ENCODE measurements around the gene BRAP. TPM values are rescaled to one million over a fixed set of nuclear protein-coding genes. Genes with fewer than 3 reads are reported as not detected.
"Not testable (repeated sequence)": the region's sequence is repeated elsewhere in the genome, so short reads cannot be mapped to it uniquely, and the experiment has no call there.

The BRAP gene
- total RNA-seq, 2 donors from 2014 or later: 15.8 to 16.4 TPM

DNA sequence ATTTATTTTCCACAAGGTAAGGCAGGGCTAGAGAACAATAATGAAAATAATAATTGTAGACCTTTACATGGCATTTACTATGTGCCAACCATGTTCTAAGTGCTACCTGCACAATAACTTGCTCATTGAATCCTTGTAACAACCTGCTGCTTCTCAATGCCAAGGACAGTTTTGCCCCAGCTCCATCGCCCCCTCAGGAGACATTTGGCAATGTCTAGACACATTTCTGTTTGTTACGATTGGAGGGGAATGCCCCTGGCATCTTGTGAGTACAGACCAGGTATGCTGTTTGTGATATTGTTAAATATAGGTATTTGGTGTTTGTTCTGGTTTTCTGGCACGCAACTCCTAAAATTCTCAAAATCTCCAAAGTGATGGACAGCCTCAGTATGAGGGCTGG is 78.5 kb downstream of the BRAP start:
- ATAC-seq (replicated peaks): no peak
- H3K9me3 Mint-ChIP-seq: no peaks in the 10 kb centered on the region
- no peaks in the 10 kb centered on the region for H3K4me1 Mint-ChIP-seq
- H3K36me3 Mint-ChIP-seq (ENCODE audit: low read depth): no peaks in the 10 kb centered on the region
- no peak overlapping the region for H3K4me3 Mint-ChIP-seq
- no peaks in the 10 kb centered on the region for H3K27me3 Mint-ChIP-seq
- no peak overlapping the region for H3K27ac Mint-ChIP-seq

DNA sequence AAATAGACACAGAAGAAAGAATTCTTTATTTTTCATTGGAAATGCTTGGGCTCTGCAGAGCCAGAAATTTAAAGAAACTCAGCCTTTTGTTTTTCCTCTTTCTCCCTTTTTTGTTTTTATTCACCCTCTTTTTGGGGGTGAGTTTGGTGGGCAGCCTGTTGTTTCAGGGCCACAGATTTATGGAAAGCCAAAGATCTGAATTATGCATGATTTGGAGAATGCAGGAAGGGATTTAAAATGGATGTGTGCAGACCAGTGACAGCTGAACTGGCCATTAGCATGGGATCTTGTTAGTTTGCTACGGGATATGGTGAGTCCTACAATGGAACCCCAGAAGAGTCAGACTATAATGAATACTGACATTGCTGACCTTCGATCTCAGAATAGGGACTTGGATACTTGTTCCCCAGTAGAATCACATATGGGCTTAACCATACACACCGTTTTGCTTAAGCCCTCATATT is 79.0 kb downstream of the BRAP start:
- ATAC-seq (replicated peaks): no peak
- no peak overlapping the region for H3K4me3 Mint-ChIP-seq
- H3K9me3 Mint-ChIP-seq: no peaks in the 10 kb centered on the region
- H3K4me1 Mint-ChIP-seq: no peaks in the 10 kb centered on the region
- H3K27me3 Mint-ChIP-seq: no peaks in the 10 kb centered on the region
- no peak overlapping the region for H3K27ac Mint-ChIP-seq
- no peaks in the 10 kb centered on the region for H3K36me3 Mint-ChIP-seq (ENCODE audit: low read depth)

DNA sequence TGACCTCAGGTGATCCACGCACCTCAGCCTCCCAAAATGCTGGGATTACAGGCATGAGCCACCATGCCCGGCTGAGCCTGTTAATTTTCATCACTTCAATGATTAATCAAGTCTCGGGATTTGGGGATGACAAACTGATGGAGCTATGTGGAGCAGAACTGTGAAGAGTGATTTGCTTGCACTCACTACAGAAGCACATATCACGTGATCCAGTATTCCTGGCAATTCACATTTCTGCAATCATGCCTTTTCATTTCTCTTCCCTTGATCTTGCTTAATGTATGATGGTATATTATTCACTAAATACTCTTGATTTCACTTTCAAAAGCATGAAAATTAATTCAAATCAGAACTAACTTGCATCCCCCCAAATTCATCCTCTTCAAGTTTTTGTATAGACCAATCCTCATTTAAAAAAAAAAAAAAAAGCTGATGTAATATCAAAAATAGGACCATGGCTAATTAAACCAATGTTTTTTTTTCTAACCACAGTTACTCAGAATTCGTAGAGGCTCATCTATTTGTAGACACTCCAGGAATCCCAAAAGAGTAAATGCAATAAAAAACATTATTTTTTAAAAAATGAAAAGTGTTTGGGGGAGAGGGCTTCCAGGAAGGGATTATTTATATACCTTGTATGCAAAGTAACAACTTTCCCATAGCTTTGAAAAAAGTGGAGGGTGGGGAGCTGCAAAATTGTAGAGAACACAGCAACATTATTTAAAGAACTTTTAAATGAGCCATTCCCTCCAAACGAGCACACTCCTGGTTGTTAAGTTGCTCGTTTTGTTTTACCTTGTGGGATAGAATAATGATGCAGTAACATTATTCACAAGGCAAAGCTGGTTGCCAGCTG is 79.6 kb downstream of the BRAP start:
- H3K27ac Mint-ChIP-seq: no peak overlapping the region
- H3K4me3 Mint-ChIP-seq: no peak overlapping the region
- no peaks in the 10 kb centered on the region for H3K36me3 Mint-ChIP-seq (ENCODE audit: low read depth)
- no peak for ATAC-seq (replicated peaks)
- H3K27me3 Mint-ChIP-seq: no peaks in the 10 kb centered on the region
- no peaks in the 10 kb centered on the region for H3K4me1 Mint-ChIP-seq
- no peaks in the 10 kb centered on the region for H3K9me3 Mint-ChIP-seq

DNA sequence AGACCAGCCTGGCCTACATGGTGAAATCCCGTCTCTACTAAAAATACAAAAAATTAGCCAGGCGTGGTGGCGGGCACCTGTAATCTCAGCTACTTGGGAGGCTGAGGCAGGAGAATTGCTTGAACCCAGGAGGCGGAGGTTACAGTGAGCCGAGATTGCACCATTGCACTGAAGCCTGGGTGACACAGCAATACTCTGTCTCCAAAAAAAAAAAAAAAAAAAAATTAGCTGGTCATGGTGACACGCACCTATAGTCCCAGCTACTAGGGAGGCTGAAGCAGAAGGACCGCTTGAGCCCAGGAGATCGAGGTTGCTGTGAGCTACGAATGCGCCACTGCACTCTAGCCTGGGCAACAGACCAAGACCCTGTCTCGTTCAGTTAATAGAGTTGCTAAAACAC is 82.9 kb downstream of the BRAP start:
- H3K27me3 Mint-ChIP-seq; ATAC-seq (replicated peaks); H3K4me1 Mint-ChIP-seq; H3K27ac Mint-ChIP-seq; H3K9me3 Mint-ChIP-seq; H3K4me3 Mint-ChIP-seq; H3K36me3 Mint-ChIP-seq (ENCODE audit: low read depth): not testable (repeated sequence)

DNA sequence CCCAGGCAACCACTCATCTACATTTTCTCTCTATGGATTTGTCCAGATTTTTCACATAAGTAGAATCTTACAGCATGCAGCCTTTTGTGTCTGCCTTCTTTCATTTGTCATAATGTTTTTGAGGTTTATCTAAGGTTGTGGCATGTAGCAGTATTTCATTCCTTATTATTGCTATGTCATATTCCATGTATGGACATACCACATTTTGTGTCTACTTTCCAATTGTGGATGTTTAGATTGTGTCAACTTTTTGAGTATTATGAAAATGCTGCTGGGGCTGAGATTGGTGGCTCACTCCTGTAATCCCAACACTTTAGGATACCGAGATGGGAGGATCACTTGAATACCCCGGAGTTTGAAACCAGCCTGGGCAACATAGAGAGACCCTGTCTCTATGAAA is 83.4 kb downstream of the BRAP start:
- ATAC-seq (replicated peaks): no peak
- Mint-ChIP-seq H3K9me3 (no peaks in the 10 kb centered on the region), H3K36me3 (ENCODE audit: low read depth) (peaks cover 10% of the 10 kb centered on the region), H3K4me1 (peaks cover 5% of the 10 kb centered on the region), H3K27ac (no peak overlapping the region), H3K4me3 (no peak overlapping the region), H3K27me3 (no peaks in the 10 kb centered on the region)

DNA sequence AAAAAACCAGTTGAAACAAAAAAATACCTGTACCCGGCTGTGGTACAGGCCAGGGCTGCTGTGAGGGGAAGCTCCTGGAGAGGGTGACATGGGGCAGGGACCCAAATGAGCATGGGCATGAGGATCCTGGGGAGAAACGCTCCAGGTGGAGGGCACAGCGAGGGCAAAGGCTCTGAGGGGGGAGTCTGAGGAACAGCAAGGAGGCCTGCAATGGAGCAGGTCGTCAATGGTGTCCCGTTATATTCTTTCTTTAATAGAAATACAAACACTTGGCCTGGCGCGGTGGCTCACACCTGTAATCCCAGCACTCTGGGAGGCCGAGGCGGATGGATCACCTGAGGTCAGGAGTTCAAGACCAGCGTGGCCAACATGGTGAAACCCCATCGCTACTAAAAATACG is 84.8 kb downstream of the BRAP start:
- H3K36me3 Mint-ChIP-seq (ENCODE audit: low read depth); H3K27me3 Mint-ChIP-seq; ATAC-seq (replicated peaks); H3K9me3 Mint-ChIP-seq; H3K4me3 Mint-ChIP-seq; H3K27ac Mint-ChIP-seq: not testable (repeated sequence)
- peaks cover 11% of the 10 kb centered on the region for H3K4me1 Mint-ChIP-seq

DNA sequence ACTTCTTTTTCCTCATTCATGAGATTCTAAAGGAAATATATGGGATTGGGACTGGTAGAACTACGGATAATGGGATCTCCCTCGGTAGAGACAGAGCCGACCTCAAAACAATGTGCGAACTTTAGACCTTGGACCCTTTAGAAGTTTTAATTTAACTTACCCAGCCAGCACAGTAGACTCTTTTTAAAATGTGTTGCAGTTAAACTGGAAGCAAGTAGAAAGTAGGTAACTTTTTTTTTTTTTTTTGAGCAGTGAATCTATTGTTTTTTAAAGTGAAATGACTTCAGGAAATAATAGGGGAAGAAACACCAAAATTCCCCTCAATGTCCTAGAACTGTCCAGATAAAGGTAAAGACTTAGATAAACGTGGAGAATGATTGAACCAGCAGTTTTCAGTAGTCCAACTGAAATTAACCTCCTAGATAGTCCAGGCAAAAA is 85.5 kb downstream of the BRAP start:
- Mint-ChIP-seq H3K36me3 (ENCODE audit: low read depth) (peaks cover 10% of the 10 kb centered on the region), H3K4me3 (peak overlapping the region; percentile 88), H3K27me3 (no peaks in the 10 kb centered on the region), H3K27ac (peak overlapping the region; percentile 87), H3K9me3 (no peaks in the 10 kb centered on the region), H3K4me1 (peaks cover 11% of the 10 kb centered on the region)
- ATAC-seq (replicated peaks): no peak

DNA sequence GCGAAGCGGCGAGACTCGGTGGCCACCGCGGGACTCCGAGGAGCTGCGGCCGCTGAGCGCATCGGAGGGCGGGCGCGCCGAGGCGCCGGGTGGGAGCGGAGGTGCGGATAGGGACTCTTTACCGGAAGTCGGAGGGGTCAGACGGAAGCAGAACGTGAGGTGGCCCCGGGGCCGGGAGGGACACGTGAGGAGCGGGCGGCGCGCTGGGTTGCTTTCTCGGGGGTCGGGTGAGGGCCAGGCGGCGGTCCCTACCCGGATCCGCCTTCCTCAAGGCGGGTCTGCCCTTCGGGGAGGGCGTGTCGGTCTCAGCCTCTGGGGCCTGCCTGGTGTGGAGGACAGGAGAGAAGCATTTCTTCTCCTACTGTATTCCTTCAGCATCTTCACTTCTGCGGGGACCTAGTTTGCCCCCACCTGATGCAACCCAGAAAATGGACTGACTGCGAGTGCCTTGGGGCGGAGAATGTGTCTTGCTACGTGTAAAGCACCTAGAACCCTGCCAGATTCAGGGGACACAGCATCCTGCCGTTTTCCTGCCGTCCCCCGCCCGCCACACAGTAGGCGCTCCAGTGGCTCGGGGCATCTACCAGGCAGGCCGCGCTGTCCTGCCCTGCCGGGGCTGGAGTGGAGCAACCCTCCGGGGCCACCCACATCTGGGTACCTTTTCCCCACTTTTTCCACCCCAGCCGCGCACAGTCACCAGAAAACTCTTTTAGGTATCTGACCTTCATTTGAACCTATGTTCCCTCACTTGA is 86.1 kb downstream of the BRAP start:
- H3K27ac Mint-ChIP-seq: peak overlapping the region; percentile 87
- no peaks in the 10 kb centered on the region for H3K9me3 Mint-ChIP-seq
- no peaks in the 10 kb centered on the region for H3K27me3 Mint-ChIP-seq
- peaks cover 16% of the 10 kb centered on the region for H3K4me1 Mint-ChIP-seq
- peak; percentile 77 for ATAC-seq (replicated peaks)
- H3K36me3 Mint-ChIP-seq (ENCODE audit: low read depth): peaks cover 10% of the 10 kb centered on the region
- peak overlapping the region; percentile 88 for H3K4me3 Mint-ChIP-seq

DNA sequence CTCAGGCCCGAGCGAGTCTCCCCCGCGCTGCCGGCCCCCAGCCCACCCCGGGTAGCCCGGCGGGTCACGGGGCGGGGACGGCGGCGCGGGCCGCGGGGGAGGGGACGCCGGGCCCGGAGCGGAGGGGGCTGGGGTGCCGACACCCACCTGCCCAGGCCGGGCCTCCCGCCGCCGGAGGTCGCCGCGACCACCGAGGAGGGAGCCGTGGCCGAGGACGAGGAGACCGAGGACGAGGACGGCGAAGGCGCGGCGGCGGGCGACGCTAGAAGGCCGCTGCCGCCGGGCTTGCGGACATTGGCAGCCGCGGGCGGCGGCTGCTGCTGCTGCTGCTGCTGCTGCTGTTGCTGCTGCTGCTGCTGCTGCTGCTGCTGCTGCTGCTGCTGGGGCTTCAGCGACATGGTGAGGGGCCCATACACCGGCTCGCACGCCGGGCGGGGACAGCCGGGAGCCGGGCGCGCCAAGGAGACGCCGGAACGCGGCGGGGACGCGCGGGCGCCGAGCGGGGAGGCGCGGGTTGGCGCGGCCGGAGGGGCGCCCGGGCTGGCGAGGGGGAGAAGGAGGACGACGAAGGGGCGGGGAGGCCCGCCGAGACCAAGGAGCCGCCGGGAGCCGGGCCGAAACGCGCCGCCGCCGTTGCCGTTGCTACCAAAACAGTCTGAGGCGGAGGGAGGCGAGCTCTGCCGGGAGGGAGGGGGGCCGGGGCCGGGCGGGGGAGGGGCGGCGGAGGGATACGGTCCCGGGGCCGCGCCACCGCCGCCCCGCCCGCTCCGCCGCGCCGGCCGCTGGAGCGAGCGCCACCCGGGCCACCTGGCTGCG is 86.9 kb downstream of the BRAP start, which contains the start of gene ATXN2:
ATXN2 (minus strand) TSS at position 679 of the 816 bp plus-strand sequence; CDS start at position 398, 281 bp downstream.
- peak; percentile 71 for ATAC-seq (replicated peaks)
- no peaks in the 10 kb centered on the region for H3K27me3 Mint-ChIP-seq
- H3K36me3 Mint-ChIP-seq (ENCODE audit: low read depth): peaks cover 10% of the 10 kb centered on the region
- peaks cover 16% of the 10 kb centered on the region for H3K4me1 Mint-ChIP-seq
- peak within 1 kb of the TSS; percentile 87 for H3K27ac Mint-ChIP-seq
- no peaks in the 10 kb centered on the region for H3K9me3 Mint-ChIP-seq
- peak within 1 kb of the TSS; percentile 88 for H3K4me3 Mint-ChIP-seq

DNA sequence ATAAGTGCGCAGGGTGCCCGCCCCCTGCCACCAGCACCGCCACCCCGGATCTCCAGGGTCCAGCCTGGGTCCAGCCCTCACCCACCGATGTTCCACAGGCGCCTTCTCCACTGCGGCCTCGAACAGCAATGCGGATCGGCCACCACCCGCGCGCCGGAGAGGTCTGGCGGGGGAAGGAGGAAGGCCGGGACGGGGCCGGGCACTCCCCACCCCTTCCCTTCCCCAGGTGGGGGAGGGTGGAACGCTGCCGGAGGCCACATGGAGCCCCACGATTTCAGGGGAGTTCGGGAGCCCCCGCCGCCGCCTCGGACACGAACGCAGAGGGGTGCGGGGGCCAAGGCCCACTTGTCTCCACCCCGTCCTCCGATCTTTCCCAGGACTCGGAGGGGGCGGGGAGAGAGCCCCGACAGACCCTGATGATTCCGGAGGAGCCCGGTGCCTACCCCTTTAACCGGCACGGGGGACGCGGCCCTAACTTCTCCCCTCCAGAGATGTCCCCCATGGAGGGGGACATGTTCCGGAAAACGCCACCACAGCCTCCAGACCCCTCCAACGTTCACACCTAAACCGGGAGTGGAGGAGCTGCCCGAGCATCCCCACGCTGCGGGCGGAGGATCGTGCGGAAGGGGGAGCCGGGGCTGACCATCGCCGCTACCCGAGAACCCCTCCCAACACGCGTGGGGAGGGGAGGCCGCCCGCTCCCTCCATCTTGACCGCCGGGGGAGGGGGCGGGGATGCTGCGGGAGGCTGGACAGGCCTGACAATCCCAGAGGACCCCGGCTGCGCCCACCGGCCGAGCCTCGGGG is 87.7 kb downstream of the BRAP start:
- H3K27ac Mint-ChIP-seq: peak overlapping the region; percentile 77
- peaks cover 10% of the 10 kb centered on the region for H3K36me3 Mint-ChIP-seq (ENCODE audit: low read depth)
- H3K4me3 Mint-ChIP-seq: peak overlapping the region; percentile 88
- ATAC-seq (replicated peaks): peak; percentile 30
- no peaks in the 10 kb centered on the region for H3K27me3 Mint-ChIP-seq
- H3K4me1 Mint-ChIP-seq: peaks cover 16% of the 10 kb centered on the region
- H3K9me3 Mint-ChIP-seq: no peaks in the 10 kb centered on the region

DNA sequence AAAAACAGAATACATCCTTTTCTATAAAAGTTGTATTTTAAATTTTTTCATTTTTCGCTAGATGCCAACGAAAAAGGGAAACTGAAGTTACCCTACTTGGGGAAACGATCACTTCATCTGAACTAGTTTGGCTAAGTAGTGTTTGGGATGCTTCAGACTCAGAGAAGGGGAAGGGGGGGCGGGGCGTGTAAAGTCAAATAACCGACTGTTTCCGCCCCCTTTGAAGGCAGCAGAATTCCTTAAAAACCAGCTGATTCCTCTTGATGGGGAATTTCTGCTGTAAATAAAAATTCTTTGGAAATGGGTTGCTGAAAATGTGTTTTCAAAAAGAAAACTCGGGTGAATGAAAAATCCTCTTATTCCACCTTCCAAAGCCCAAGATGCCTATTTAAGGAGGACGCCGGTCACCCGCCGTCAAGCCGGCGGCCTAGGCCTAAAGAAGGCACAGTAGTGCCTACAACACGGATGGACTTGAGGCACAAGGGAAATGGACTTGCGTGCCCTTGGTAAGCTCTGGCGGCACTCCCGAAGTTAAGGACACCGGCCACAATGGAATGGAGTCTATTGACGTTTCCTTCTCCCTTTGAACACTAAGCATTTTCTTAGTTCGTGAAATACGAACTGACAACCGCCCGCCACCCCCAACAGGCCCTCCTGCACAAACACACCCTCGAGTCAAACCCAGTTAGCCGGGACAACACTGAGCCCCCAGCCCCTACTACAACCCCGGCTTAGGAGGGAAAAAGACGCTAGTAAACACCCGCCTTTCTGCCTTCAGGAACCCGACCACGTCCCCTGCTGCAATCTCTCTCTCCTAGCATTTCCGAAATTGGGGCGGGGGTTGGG is 88.5 kb downstream of the BRAP start:
- ATAC-seq (replicated peaks): peak; percentile 1

DNA sequence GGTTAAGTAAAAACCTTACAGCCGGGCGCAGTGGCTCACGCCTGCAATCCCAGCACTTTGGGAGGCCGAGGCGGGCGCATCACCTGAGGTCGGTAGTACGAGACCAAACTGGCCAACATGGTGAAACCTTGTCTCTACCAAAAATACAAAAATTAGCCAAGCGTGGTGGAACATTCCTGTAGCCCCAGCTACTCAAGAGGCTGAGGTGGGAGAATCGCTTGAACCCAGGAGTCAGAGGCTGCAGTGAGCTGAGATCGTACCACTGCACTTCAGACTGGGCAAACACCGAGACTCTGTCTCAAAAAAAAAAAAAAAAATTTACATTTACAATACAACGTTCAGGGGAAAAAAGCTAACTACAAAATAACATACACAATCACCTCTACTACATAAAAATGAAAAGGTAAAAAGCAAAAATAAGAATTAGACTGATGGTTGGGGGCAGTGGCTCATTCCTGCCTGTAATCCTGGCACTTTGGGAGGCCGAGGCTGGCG is 90.4 kb downstream of the BRAP start:
- H3K4me3 Mint-ChIP-seq: peak overlapping the region; percentile 88
- not testable (repeated sequence) for H3K27ac Mint-ChIP-seq

More for the DNA sequence above, 88.5 kb downstream of the BRAP start:
- Mint-ChIP-seq H3K4me3 (peak overlapping the region; percentile 88), H3K9me3 (no peaks in the 10 kb centered on the region), H3K4me1 (peaks cover 16% of the 10 kb centered on the region), H3K36me3 (ENCODE audit: low read depth) (peaks cover 10% of the 10 kb centered on the region), H3K27me3 (no peaks in the 10 kb centered on the region), H3K27ac (peak overlapping the region; percentile 77)

More for the DNA sequence above, 90.4 kb downstream of the BRAP start:
- H3K4me1 Mint-ChIP-seq: peaks cover 16% of the 10 kb centered on the region
- H3K36me3 Mint-ChIP-seq (ENCODE audit: low read depth); H3K9me3 Mint-ChIP-seq; H3K27me3 Mint-ChIP-seq; ATAC-seq (replicated peaks): not testable (repeated sequence)

Data from activated T-helper 17 cell treated with anti-CD3 and anti-CD28 coated beads, Interleukin-2, amount 50 U/mL, for 72 hours (primary cell).